CD4-positive, CD25-positive, alpha-beta regulatory T cell (primary cell): ENCODE measurements around the gene STAG1. TPM values are rescaled to one million over a fixed set of nuclear protein-coding genes. Genes with fewer than 3 reads are reported as not detected.
"Not testable (repeated sequence)": the region's sequence is repeated elsewhere in the genome, so short reads cannot be mapped to it uniquely, and the experiment has no call there.

Experiments
- ATAC-seq, 2 donors: fragments of 150-1000 bp; cut with Tn5 transposase; one replicate each; pipeline ENCODE4 v1.10.0; 2021; ENCODE audit warnings: low read depth in 2 of 2, moderate number of reproducible peaks in 2 of 2, moderate library complexity in 1 of 2
- DNase-seq, 3 donors: peaks; one replicate each; pipeline versions ENCODE4 v3.0.0 to v3.0.0-alpha.2; 2012 to 2022; ENCODE audit warnings: mixed read lengths in 1 of 3
- H3K27ac ChIP-seq: one replicate; pipeline ENCODE4 v1.7.0; 2013; ENCODE audit warnings: mild to moderate bottlenecking, low read length; ENCODE audit not compliant: insufficient read depth, poor library complexity, severe bottlenecking
- H3K27me3 ChIP-seq: one replicate; pipeline ENCODE4 v1.7.0; 2013; ENCODE audit warnings: low read length; ENCODE audit not compliant: control insufficient read depth, insufficient read depth
- H3K36me3 ChIP-seq: one replicate; pipeline ENCODE4 v1.7.0; 2013; ENCODE audit warnings: mild to moderate bottlenecking, low read length, moderate library complexity; ENCODE audit not compliant: control insufficient read depth, insufficient read depth
- H3K4me1 ChIP-seq: 2 replicates; pipeline ENCODE4 v1.7.0; 2013; ENCODE audit warnings: mild to moderate bottlenecking, low read length; ENCODE audit not compliant: insufficient read depth, control insufficient read depth, poor library complexity, severe bottlenecking
- H3K4me3 ChIP-seq: one replicate; pipeline ENCODE4 v1.7.0; 2013; ENCODE audit warnings: low read depth, mild to moderate bottlenecking, low read length, moderate library complexity
- H3K9me3 ChIP-seq, 2 experiments: 1 replicate in 1 of 2; 2 replicates in 1 of 2; pipeline ENCODE4 v1.7.0; 2013; ENCODE audit warnings: low read length in 2 of 2, mild to moderate bottlenecking in 1 of 2, moderate library complexity in 1 of 2; ENCODE audit not compliant: control insufficient read depth in 2 of 2
- H3K27ac Mint-ChIP-seq, 3 donors: one replicate each; pipeline ENCODE4 v1.8.0; 2020 to 2022; ENCODE audit warnings: mild to moderate bottlenecking in 3 of 3, mixed read lengths in 3 of 3, moderate library complexity in 2 of 3
- H3K27me3 Mint-ChIP-seq: one replicate; pipeline ENCODE4 v1.8.0; 2022; ENCODE audit warnings: mild to moderate bottlenecking, mixed read lengths
- H3K36me3 Mint-ChIP-seq: one replicate; pipeline ENCODE4 v1.8.0; 2020; ENCODE audit warnings: mixed read lengths
- H3K4me1 Mint-ChIP-seq, 4 donors: one replicate each; pipeline ENCODE4 v1.8.0; 2020 to 2022; ENCODE audit warnings: mixed read lengths in 4 of 4, mild to moderate bottlenecking in 1 of 4
- H3K4me3 Mint-ChIP-seq, 4 donors: one replicate each; pipeline ENCODE4 v1.8.0; 2020 to 2022; ENCODE audit warnings: mild to moderate bottlenecking in 4 of 4, mixed read lengths in 4 of 4, moderate library complexity in 3 of 4
- H3K9me3 Mint-ChIP-seq, 7 donors: one replicate each; pipeline ENCODE4 v1.8.0; 2020 to 2022; ENCODE audit warnings: mixed read lengths in 7 of 7, mild to moderate bottlenecking in 3 of 7, moderate library complexity in 2 of 7
- polyA plus RNA-seq, 4 donors: library from polyadenylated mRNA; unstranded; fragments of 300-500 nt; fragmentation: Illumina TruSeq; gene quantifications; one replicate each; pipeline ENCODE4 v1.2.3, GENCODE V29; 2021
- total RNA-seq: library from RNA; stranded (reverse); gene quantifications from one replicate; pipeline ENCODE4 v1.2.3, GENCODE V29; 2022

The STAG1 gene
- total and polyA plus RNA-seq, 5 donors from 2014 or later = 16.0 to 58.6 (median 21.3) TPM

DNA sequence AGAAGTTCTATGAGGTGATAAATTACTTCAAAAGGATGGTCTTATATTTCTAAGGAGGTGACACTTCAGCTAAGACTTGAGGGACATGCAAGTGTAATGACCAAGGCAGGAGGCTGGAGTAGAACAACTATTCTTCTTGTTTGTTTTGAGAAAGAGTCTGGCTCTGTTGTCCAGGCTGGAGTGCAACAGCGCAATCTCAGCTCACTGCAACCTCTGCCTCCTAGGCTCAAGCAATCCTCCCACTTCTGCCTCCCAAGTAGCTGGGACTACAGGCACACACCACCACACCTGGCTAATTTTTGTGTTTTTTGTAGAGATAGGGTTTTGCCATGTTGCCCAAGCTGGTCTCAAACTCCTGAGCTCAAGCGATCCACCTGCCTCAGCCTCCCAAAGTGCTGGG is 108.8 kb downstream of the STAG1 start:
- Mint-ChIP-seq H3K4me1 (peaks cover 38 to 56% (median 47%) of the 10 kb centered on the region in 4 donors), H3K36me3 (peaks cover 19% of the 10 kb centered on the region), H3K27ac (peak overlapping the region in 1 of 3 donors; percentile 39)
- H3K27me3 ChIP-seq, H3K4me3 Mint-ChIP-seq, H3K9me3 Mint-ChIP-seq, H3K36me3 ChIP-seq, H3K4me3 ChIP-seq, H3K27ac ChIP-seq, ATAC-seq, H3K27me3 Mint-ChIP-seq, H3K9me3 ChIP-seq, H3K4me1 ChIP-seq, DNase-seq: not testable (repeated sequence)

DNA sequence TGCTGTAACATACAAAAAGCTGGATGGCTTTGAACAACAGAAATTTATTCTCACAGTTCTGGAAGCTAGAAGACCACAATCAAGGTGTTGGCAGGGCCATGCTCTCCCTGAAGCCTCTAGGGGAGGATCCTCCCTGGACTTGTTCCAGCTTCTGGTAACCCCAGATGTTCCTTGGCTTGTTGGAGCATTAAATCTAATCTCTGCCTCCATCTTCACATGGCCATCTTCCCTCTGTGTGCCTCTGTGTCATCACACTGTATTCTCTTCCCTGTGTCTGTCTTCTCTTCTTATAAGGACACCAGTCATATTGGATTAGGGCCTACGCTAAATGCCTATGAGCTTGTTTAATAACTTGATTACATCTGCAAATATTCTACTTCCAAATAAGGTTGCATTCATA is 109.5 kb downstream of the STAG1 start:
- Mint-ChIP-seq H3K27ac (no peak overlapping the region), H3K36me3 (peaks cover 18% of the 10 kb centered on the region), H3K4me3 (no peak overlapping the region), H3K9me3 (no peaks in the 10 kb centered on the region), H3K27me3 (no peaks in the 10 kb centered on the region), H3K4me1 (peaks cover 32 to 49% (median 43%) of the 10 kb centered on the region in 4 donors)
- DNase-seq (no peak), ATAC-seq (no peak)
- H3K36me3 ChIP-seq = no peaks in the 10 kb centered on the region
- H3K4me3 ChIP-seq = no peak overlapping the region
- no peaks in the 10 kb centered on the region for H3K27me3 ChIP-seq
- H3K4me1 ChIP-seq = peaks cover 8% of the 10 kb centered on the region
- H3K27ac ChIP-seq = no peak overlapping the region
- no peaks in the 10 kb centered on the region for H3K9me3 ChIP-seq

- Histone ChIP-seq H3K4me3 (no peak overlapping the region), H3K36me3 (no peaks in the 10 kb centered on the region), H3K4me1 (peaks cover 3% of the 10 kb centered on the region), H3K9me3 (no peaks in the 10 kb centered on the region), H3K27ac (no peak overlapping the region), H3K27me3 (no peaks in the 10 kb centered on the region)
- peaks cover 0 to 3% (median 0%) of the 10 kb centered on the region in 7 donors for H3K9me3 Mint-ChIP-seq
- no peak overlapping the region for H3K27ac Mint-ChIP-seq
- ATAC-seq = no peak
- H3K36me3 Mint-ChIP-seq = peaks cover 17% of the 10 kb centered on the region
- H3K27me3 Mint-ChIP-seq = no peaks in the 10 kb centered on the region
- no peak for DNase-seq
- no peak overlapping the region for H3K4me3 Mint-ChIP-seq
- peaks cover 37 to 56% (median 44%) of the 10 kb centered on the region in 4 donors for H3K4me1 Mint-ChIP-seq
Measured at GRCh38 chr3:136639069-136639468, 113.1 kb downstream of the STAG1 start.

DNA sequence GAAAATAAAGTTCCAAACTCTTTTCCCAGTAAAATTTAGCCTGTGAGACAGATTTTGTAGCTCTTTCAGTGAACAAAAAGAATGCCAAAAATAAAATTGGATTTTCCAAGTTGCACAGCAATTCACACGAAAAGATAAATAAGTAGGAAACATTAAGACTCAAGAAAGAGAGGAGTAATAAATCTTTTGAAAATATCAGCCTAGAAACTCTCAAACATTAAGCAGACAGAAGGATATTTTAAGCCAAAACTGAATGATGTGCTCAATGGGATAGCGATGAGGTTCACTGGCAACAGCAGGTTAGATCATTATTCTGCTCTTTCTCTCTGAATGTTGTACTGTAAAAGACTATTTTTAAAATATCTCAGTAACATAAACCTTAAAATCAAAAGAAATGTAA is 115.0 kb downstream of the STAG1 start:
- H3K4me3 ChIP-seq = no peak overlapping the region
- peaks cover 41 to 60% (median 43%) of the 10 kb centered on the region in 4 donors for H3K4me1 Mint-ChIP-seq
- no peak overlapping the region for H3K27ac ChIP-seq
- no peaks in the 10 kb centered on the region for H3K9me3 ChIP-seq
- H3K36me3 Mint-ChIP-seq = peaks cover 11% of the 10 kb centered on the region
- DNase-seq = no peak
- H3K36me3 ChIP-seq = no peaks in the 10 kb centered on the region
- no peak overlapping the region for H3K27ac Mint-ChIP-seq
- no peak for ATAC-seq
- no peaks in the 10 kb centered on the region for H3K27me3 Mint-ChIP-seq
- H3K4me3 Mint-ChIP-seq = no peak overlapping the region
- H3K27me3 ChIP-seq = no peaks in the 10 kb centered on the region
- H3K4me1 ChIP-seq = peaks cover 3% of the 10 kb centered on the region
- H3K9me3 Mint-ChIP-seq = peaks cover 0 to 3% (median 0%) of the 10 kb centered on the region in 7 donors

DNA sequence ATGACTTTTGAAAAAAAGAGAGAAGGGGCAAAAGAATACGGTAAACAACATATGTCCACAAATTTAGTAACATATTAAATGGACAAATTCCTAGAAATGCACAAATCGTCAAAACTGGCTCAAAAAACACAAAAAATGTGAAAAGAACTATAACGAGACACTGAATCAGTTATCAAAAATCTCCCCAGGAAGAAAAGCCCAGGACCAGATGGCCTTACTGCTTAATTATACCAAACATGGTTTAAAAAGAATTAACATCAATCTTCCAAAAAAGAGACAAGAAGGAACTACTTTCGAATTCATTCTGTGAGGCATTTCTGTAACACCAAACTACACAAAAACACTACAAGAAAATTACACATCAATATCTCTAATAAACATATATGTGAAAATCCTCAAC is 117.4 kb downstream of the STAG1 start:
- DNase-seq (no peak), ATAC-seq (no peak)
- Histone ChIP-seq H3K9me3 (no peaks in the 10 kb centered on the region), H3K4me1 (no peaks in the 10 kb centered on the region), H3K4me3 (no peak overlapping the region), H3K36me3 (peaks cover 4% of the 10 kb centered on the region), H3K27ac (no peak overlapping the region), H3K27me3 (no peaks in the 10 kb centered on the region)
- peaks cover 17% of the 10 kb centered on the region for H3K36me3 Mint-ChIP-seq
- no peaks in the 10 kb centered on the region for H3K27me3 Mint-ChIP-seq
- no peak overlapping the region for H3K4me3 Mint-ChIP-seq
- H3K9me3 Mint-ChIP-seq = peaks cover 0 to 3% (median 0%) of the 10 kb centered on the region in 7 donors
- peaks cover 32 to 59% (median 42%) of the 10 kb centered on the region in 4 donors for H3K4me1 Mint-ChIP-seq
- H3K27ac Mint-ChIP-seq = no peak overlapping the region

DNA sequence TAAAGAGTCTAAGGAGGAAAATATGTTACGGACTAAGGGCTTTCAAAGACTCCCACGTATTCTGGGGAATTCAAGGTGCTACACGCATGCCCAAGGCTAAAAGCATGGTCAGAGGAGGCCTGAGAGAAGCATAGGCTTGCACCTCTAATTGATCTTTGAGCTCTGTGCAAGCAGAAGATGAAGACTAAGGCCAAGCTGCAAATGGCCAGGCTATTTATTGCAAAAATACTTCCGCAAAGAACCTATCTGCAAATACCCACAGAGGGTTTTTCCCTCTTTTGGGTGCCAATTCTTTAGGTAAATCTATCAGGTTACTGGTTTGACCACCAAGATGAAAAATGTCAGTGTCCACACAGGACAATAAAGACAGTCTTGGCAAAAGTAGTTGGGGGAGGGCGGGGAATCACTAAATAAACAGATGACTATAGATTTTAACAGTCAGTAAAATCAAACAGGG is 119.5 kb downstream of the STAG1 start:
- Histone ChIP-seq H3K27me3 (no peaks in the 10 kb centered on the region), H3K4me1 (no peaks in the 10 kb centered on the region), H3K4me3 (no peak overlapping the region), H3K9me3 (no peaks in the 10 kb centered on the region), H3K27ac (no peak overlapping the region), H3K36me3 (peaks cover 20% of the 10 kb centered on the region)
- H3K36me3 Mint-ChIP-seq = peaks cover 36% of the 10 kb centered on the region
- H3K27ac Mint-ChIP-seq = peak overlapping the region in 2 of 3 donors; percentile 1 to 7
- no peak overlapping the region for H3K4me3 Mint-ChIP-seq
- no peak for ATAC-seq
- peaks cover 27 to 58% (median 43%) of the 10 kb centered on the region in 4 donors for H3K4me1 Mint-ChIP-seq
- DNase-seq = no peak
- peaks cover 1 to 7% (median 2%) of the 10 kb centered on the region in 7 donors for H3K9me3 Mint-ChIP-seq
- H3K27me3 Mint-ChIP-seq = no peaks in the 10 kb centered on the region

- DNase-seq (no peak), ATAC-seq (no peak)
- Mint-ChIP-seq H3K4me1 (peaks cover 21 to 58% (median 43%) of the 10 kb centered on the region in 4 donors), H3K9me3 (peaks cover 1 to 8% (median 2%) of the 10 kb centered on the region in 7 donors), H3K27ac (no peak overlapping the region), H3K36me3 (peaks cover 38% of the 10 kb centered on the region), H3K27me3 (no peaks in the 10 kb centered on the region), H3K4me3 (no peak overlapping the region)
- Histone ChIP-seq H3K27ac (no peak overlapping the region), H3K9me3 (no peaks in the 10 kb centered on the region), H3K36me3 (peaks cover 21% of the 10 kb centered on the region), H3K4me3 (no peak overlapping the region), H3K4me1 (no peaks in the 10 kb centered on the region), H3K27me3 (no peaks in the 10 kb centered on the region)
Measured at GRCh38 chr3:136631424-136631823, 120.8 kb downstream of the STAG1 start.

GRCh38 chr3:136630915-136631314 is 121.3 kb downstream of the STAG1 start:
- peaks cover 1 to 8% (median 2%) of the 10 kb centered on the region in 7 donors for H3K9me3 Mint-ChIP-seq
- H3K4me3 Mint-ChIP-seq = no peak overlapping the region
- ATAC-seq (no peak), DNase-seq (no peak)
- H3K27me3 ChIP-seq = no peaks in the 10 kb centered on the region
- H3K4me3 ChIP-seq = no peak overlapping the region
- H3K36me3 ChIP-seq = peaks cover 21% of the 10 kb centered on the region
- no peaks in the 10 kb centered on the region for H3K4me1 ChIP-seq
- H3K36me3 Mint-ChIP-seq = peaks cover 40% of the 10 kb centered on the region
- no peaks in the 10 kb centered on the region for H3K27me3 Mint-ChIP-seq
- no peaks in the 10 kb centered on the region for H3K9me3 ChIP-seq
- no peak overlapping the region for H3K27ac Mint-ChIP-seq
- no peak overlapping the region for H3K27ac ChIP-seq
- peaks cover 21 to 59% (median 46%) of the 10 kb centered on the region in 4 donors for H3K4me1 Mint-ChIP-seq
